Endothelial cell of umbilical vein (primary cell): ENCODE results near the gene CELF2. TPM values are rescaled to one million over a fixed set of nuclear protein-coding genes. Genes with fewer than 3 reads are reported as not detected.

Experiments used
- BruUV-seq: library from RNA; stranded (reverse); fragments of 400-500 nt; replicated peaks from 2 replicates; lab custom pipeline; 2021; lab: Mats Ljungman, UMichigan
- CTCF ChIA-PET: fragments of 300-600, 350-600 bp; sonication (Branson Sonifier 250); formaldehyde crosslinking; loops from one replicate; lab custom pipeline; 2021; ENCODE audit warnings: antibody characterized with exemption, inconsistent platforms; lab: Charles Lee
- POLR2A ChIA-PET: fragments of 300-600, 350-600 bp; sonication (Branson Sonifier 250); formaldehyde crosslinking; loops from one replicate; lab custom pipeline; 2021; ENCODE audit warnings: antibody characterized with exemption, inconsistent platforms; lab: Charles Lee
- DNase-seq: peaks from one replicate; pipeline ENCODE4 v3.0.0-alpha.2; 2011; ENCODE audit warnings: low read depth, low spot score
- FAIRE-seq: peaks from 2 replicates; lab custom pipeline; 2011; peaks lifted over from hg19 to GRCh38; lab: Jason Lieb, UNC
- H2AFZ ChIP-seq: 2 replicates; pipeline ENCODE4 v1.6.0; 2012; ENCODE audit warnings: low read depth, low read length, control low read depth, inconsistent platforms
- H3K27ac ChIP-seq: 2 replicates; pipeline ENCODE4 v1.5.1; 2011; ENCODE audit warnings: low read depth, mild to moderate bottlenecking, control low read depth, low read length, moderate library complexity; ENCODE audit not compliant: insufficient read depth
- H3K27me3 ChIP-seq, 2 experiments: 2 replicates each; pipeline versions ENCODE4 v1.6.0 to v1.6.1; 2011; ENCODE audit warnings: low read length in 2 of 2, mixed read lengths in 1 of 2; ENCODE audit not compliant: control insufficient read depth in 2 of 2, insufficient read depth in 2 of 2
- H3K36me3 ChIP-seq, 2 experiments: 2 replicates in 1 of 2; 3 replicates in 1 of 2; pipeline ENCODE4 v1.5.1; 2011; ENCODE audit warnings: low read length in 2 of 2, mild to moderate bottlenecking in 1 of 2, moderate library complexity in 1 of 2; ENCODE audit not compliant: control insufficient read depth in 2 of 2, insufficient read depth in 2 of 2; ENCODE audit errors: extremely low read depth in 1 of 2
- H3K4me1 ChIP-seq: 3 replicates; pipeline ENCODE4 v1.5.1; 2011; ENCODE audit warnings: mild to moderate bottlenecking, low read length; ENCODE audit not compliant: control insufficient read depth, insufficient read depth; ENCODE audit errors: extremely low read depth
- H3K4me2 ChIP-seq: 2 replicates; pipeline ENCODE4 v1.6.1; 2011; ENCODE audit warnings: low read length, control low read depth, mixed read lengths; ENCODE audit not compliant: insufficient read depth
- H3K4me3 ChIP-seq, 3 experiments: fragments of 200-600 bp in 1 of 3; sonication (generic), shearing (Covaris generic) in 1 of 3; replicated peaks in 1 of 3; 2 replicates each; pipeline ENCODE4 v1.5.1; 2011 to 2016; ENCODE audit warnings: control low read depth in 3 of 3, low read length in 3 of 3, mild to moderate bottlenecking in 2 of 3, inconsistent platforms in 1 of 3, low read depth in 1 of 3, moderate library complexity in 1 of 3; ENCODE audit not compliant: insufficient read depth in 1 of 3
- H3K79me2 ChIP-seq: 2 replicates; pipeline ENCODE4 v1.6.0; 2012; ENCODE audit warnings: low read length, inconsistent platforms; ENCODE audit not compliant: control insufficient read depth, insufficient read depth
- H3K9ac ChIP-seq: replicated peaks from 2 replicates; pipeline ENCODE3; 2011; ENCODE audit warnings: low read length, control low read depth; ENCODE audit not compliant: insufficient read depth; ENCODE audit errors: extremely low read depth
- H3K9me1 ChIP-seq: replicated peaks from 3 replicates; pipeline ENCODE4 v1.6.0; 2011; ENCODE audit warnings: mild to moderate bottlenecking, low read length; ENCODE audit not compliant: control insufficient read depth, insufficient read depth; ENCODE audit errors: extremely low read depth
- H3K9me3 ChIP-seq: replicated peaks from 2 replicates; pipeline ENCODE4 v1.5.1; 2012; ENCODE audit warnings: low read length, inconsistent platforms; ENCODE audit not compliant: control insufficient read depth, insufficient read depth
- H4K20me1 ChIP-seq: replicated peaks from 2 replicates; pipeline ENCODE3; 2011; ENCODE audit warnings: mild to moderate bottlenecking, low read length; ENCODE audit not compliant: control insufficient read depth, insufficient read depth; ENCODE audit errors: extremely low read depth
- EZH2 ChIP-seq: IDR thresholded peaks from 2 replicates; pipeline ENCODE4 v1.6.1; 2012; ENCODE audit warnings: borderline replicate concordance, low read depth, mild to moderate bottlenecking, moderate library complexity, low read length, inconsistent platforms; ENCODE audit not compliant: severe bottlenecking
- FOS ChIP-seq: IDR thresholded peaks from 2 replicates; pipeline ENCODE4 v1.6.1; 2011; ENCODE audit warnings: mild to moderate bottlenecking, low read length, moderate library complexity, borderline replicate concordance; ENCODE audit not compliant: insufficient read depth
- GATA2 ChIP-seq: IDR thresholded peaks from 2 replicates; pipeline ENCODE4 v1.7.0; 2011; ENCODE audit warnings: low read depth, mild to moderate bottlenecking, moderate library complexity, mixed read lengths, low read length; ENCODE audit not compliant: insufficient read length, insufficient read depth
- JUN ChIP-seq: IDR thresholded peaks from 2 replicates; pipeline ENCODE4 v1.6.1; 2011; ENCODE audit warnings: borderline replicate concordance, low read depth; ENCODE audit not compliant: insufficient read length, insufficient read depth
- MAX ChIP-seq: IDR thresholded peaks from 2 replicates; pipeline ENCODE4 v1.6.1; 2011; ENCODE audit not compliant: insufficient read depth, insufficient read length
- MYC ChIP-seq: IDR thresholded peaks from one replicate; pipeline ENCODE4 v1.6.1; 2011; ENCODE audit warnings: mild to moderate bottlenecking, low read depth, low read length
- POLR2A ChIP-seq: IDR thresholded peaks from 2 replicates; pipeline ENCODE4 v1.6.1; 2012; ENCODE audit warnings: low read depth, mild to moderate bottlenecking, control low read depth, low read length
- POLR2AphosphoS5 ChIP-seq: IDR thresholded peaks from 2 replicates; pipeline ENCODE4 v1.6.1; 2012; ENCODE audit warnings: low read depth, mild to moderate bottlenecking, control low read depth, low read length, moderate library complexity; ENCODE audit not compliant: insufficient read depth
- dilution Hi-C: fragments of 300-500 bp; cut with MboI; formaldehyde crosslinking; loops from one replicate; pipeline ENCODE4 v1.15.0; 2019; ENCODE audit warnings: low sequenced_read_pairs; ENCODE audit not compliant: extremely low pct_ligation_motif_present
- intact Hi-C: fragments of 100-400 bp; cut with micrococcal nuclease; formaldehyde crosslinking; loops from one replicate; pipeline ENCODE4 v1.10.0; 2022
- polyA plus RNA-seq, 4 experiments: library from polyadenylated mRNA; depleted of rRNA in 3 of 4; stranded (reverse) in 3 of 4; unstranded in 1 of 4; fragments of >200 nt; gene quantifications; 2 replicates each; pipeline versions ENCODE4 v1.2.1 to v1.2.3, GENCODE V29; 2011 to 2012; ENCODE audit warnings: missing spikeins in 1 of 4
- total RNA-seq: library from RNA; stranded (reverse); gene quantifications from 2 replicates; pipeline ENCODE4 v1.2.3, GENCODE V29; 2021
- TF ChIP-seq, protein P1 (sequence below), 2 donors: IDR thresholded peaks; 1 replicate in 1 of 2; 2 replicates in 1 of 2; pipeline ENCODE4 v1.5.1; 2011; ENCODE audit warnings: low read length in 2 of 2, mild to moderate bottlenecking in 2 of 2, moderate library complexity in 2 of 2, control low read depth in 1 of 2, inconsistent platforms in 1 of 2, low read depth in 1 of 2; ENCODE audit not compliant: insufficient read depth in 1 of 2; ENCODE audit errors: extremely low read depth in 1 of 2

The CELF2 gene
- total and polyA plus RNA-seq, 2 donors (not counting 3 experiments of a cell fraction or from before 2014, with no cell fraction given): 21.6 to 42.6 TPM

DNA sequence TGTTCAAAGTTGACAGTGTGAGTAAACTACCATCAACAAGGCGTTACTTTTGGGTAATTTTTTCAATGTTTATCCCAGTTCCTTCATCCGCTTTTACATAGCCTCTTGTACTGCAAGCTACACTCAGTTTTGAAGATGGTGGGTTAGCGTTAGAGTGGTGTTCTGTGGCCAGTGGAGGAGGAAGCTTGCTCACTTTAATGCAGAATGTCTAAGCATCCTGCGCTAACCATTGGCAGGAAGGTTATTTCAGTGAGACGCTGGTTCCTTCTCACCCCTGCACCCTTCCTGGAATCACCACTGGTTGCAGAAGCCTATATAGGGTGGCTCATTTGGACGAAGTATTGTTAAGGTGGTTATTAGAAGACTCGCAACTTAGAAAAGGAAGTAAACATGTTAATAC, 159.1 kb downstream of the CELF2 start:
- no TSS peak for BruUV-seq
- no peak overlapping the region for H2AFZ ChIP-seq
- no peak for DNase-seq
- no peaks in the 10 kb centered on the region for H4K20me1 ChIP-seq
- intact Hi-C loops (no loop called here), dilution Hi-C loops (no loop called here)
- no peaks in the 10 kb centered on the region for H3K9me3 ChIP-seq
- no peaks in the 10 kb centered on the region for H3K27me3 ChIP-seq
- no peaks in the 10 kb centered on the region for H3K36me3 ChIP-seq
- peaks cover 6% of the 10 kb centered on the region for H3K4me1 ChIP-seq
- no peaks in the 10 kb centered on the region for H3K9me1 ChIP-seq
- H3K27ac ChIP-seq: no peak overlapping the region
- H3K9ac ChIP-seq: no peak overlapping the region
- no peak overlapping the region for H3K4me3 ChIP-seq
- ChIA-PET POLR2A (no interaction called here), CTCF (no interaction called here)
- FAIRE-seq: no peak
- TF ChIP-seq JUN (no peak), MYC (no peak), EZH2 (no peak), FOS (no peak), POLR2AphosphoS5 (no peak), GATA2 (no peak), MAX (no peak), POLR2A (no peak)
- TF ChIP-seq, protein P1, sequence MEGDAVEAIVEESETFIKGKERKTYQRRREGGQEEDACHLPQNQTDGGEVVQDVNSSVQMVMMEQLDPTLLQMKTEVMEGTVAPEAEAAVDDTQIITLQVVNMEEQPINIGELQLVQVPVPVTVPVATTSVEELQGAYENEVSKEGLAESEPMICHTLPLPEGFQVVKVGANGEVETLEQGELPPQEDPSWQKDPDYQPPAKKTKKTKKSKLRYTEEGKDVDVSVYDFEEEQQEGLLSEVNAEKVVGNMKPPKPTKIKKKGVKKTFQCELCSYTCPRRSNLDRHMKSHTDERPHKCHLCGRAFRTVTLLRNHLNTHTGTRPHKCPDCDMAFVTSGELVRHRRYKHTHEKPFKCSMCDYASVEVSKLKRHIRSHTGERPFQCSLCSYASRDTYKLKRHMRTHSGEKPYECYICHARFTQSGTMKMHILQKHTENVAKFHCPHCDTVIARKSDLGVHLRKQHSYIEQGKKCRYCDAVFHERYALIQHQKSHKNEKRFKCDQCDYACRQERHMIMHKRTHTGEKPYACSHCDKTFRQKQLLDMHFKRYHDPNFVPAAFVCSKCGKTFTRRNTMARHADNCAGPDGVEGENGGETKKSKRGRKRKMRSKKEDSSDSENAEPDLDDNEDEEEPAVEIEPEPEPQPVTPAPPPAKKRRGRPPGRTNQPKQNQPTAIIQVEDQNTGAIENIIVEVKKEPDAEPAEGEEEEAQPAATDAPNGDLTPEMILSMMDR (IDR thresholded peaks at IDR 0.05; ENCODE audit: extremely low read depth in 1 of 2, insufficient read depth in 1 of 2, low read depth in 1 of 2, low read length in 2 of 2): no peak
- H3K79me2 ChIP-seq: no peaks in the 10 kb centered on the region
- no peak overlapping the region for H3K4me2 ChIP-seq
